Measurements from ENCODE around the gene FAT1. TPM values are rescaled to one million over a fixed set of nuclear protein-coding genes. Genes with fewer than 3 reads are reported as not detected.

FAT1 gene
- polyA plus RNA-seq, 1 donor: 71.5 TPM

GRCh38 chr4:186606591-186606992 lies 117.1 kb downstream of the FAT1 start:
- DNase-seq (ENCODE audit: low read depth): no peak

GRCh38 chr4:186605261-186605865 lies 118.3 kb downstream of the FAT1 start:
- DNase-seq (ENCODE audit: low read depth): no peak

- no peak for DNase-seq (ENCODE audit: low read depth)
These were observed 119.4 kb downstream of the FAT1 start for GRCh38 chr4:186604124-186604807.

- no peak for DNase-seq (ENCODE audit: low read depth)
These were observed 120.7 kb downstream of the FAT1 start for GRCh38 chr4:186602978-186603377.

- DNase-seq (ENCODE audit: low read depth): no peak
These were observed 124.2 kb downstream of the FAT1 start for GRCh38 chr4:186599483-186599882.

- DNase-seq (ENCODE audit: low read depth): no peak
These were observed 125.0 kb downstream of the FAT1 start for GRCh38 chr4:186598686-186599085.

GRCh38 chr4:186596850-186597390 lies 126.7 kb downstream of the FAT1 start:
- DNase-seq (ENCODE audit: low read depth): no peak

GRCh38 chr4:186596346-186596745 lies 127.3 kb downstream of the FAT1 start:
- no peak for DNase-seq (ENCODE audit: low read depth)

GRCh38 chr4:186593587-186593973 lies 130.1 kb downstream of the FAT1 start:
- no peak for DNase-seq (ENCODE audit: low read depth)

GRCh38 chr4:186592966-186593586 lies 130.6 kb downstream of the FAT1 start:
- DNase-seq (ENCODE audit: low read depth): no peak

GRCh38 chr4:186592445-186592844 lies 131.2 kb downstream of the FAT1 start:
- no peak for DNase-seq (ENCODE audit: low read depth)

- no peak for DNase-seq (ENCODE audit: low read depth)
These were observed 132.0 kb downstream of the FAT1 start for GRCh38 chr4:186591651-186592050.

GRCh38 chr4:186588503-186588902 lies 135.2 kb downstream of the FAT1 start:
- no peak for DNase-seq (ENCODE audit: low read depth)

GRCh38 chr4:186587416-186588018 lies 136.1 kb downstream of the FAT1 start:
- DNase-seq (ENCODE audit: low read depth): peak; percentile 24

- DNase-seq (ENCODE audit: low read depth): no peak
These were observed 137.5 kb downstream of the FAT1 start for GRCh38 chr4:186586205-186586604.

- DNase-seq (ENCODE audit: low read depth): no peak
These were observed 138.7 kb downstream of the FAT1 start for GRCh38 chr4:186584912-186585311.

- DNase-seq (ENCODE audit: low read depth): no peak
These were observed 142.2 kb downstream of the FAT1 start for GRCh38 chr4:186581421-186581820.

- DNase-seq (ENCODE audit: low read depth): no peak
These were observed 143.0 kb downstream of the FAT1 start for GRCh38 chr4:186580669-186581068.

- DNase-seq (ENCODE audit: low read depth): no peak
These were observed 153.3 kb downstream of the FAT1 start for GRCh38 chr4:186570193-186570996.

- no peak for DNase-seq (ENCODE audit: low read depth)
These were observed 154.0 kb downstream of the FAT1 start for GRCh38 chr4:186569533-186570192.

GRCh38 chr4:186566068-186566467 lies 157.6 kb downstream of the FAT1 start:
- no peak for DNase-seq (ENCODE audit: low read depth)
